Astrocyte (in vitro differentiated cells and primary cell): ENCODE measurements around the gene TEX2.

Experiments
- CTCF ChIP-seq: IDR thresholded peaks from 2 replicates; pipeline ENCODE4 v1.5.1; 2011; ENCODE audit warnings: low read depth, mild to moderate bottlenecking, inconsistent platforms, low read length, moderate library complexity; ENCODE audit not compliant: insufficient read depth
- EZH2 ChIP-seq: IDR thresholded peaks from 2 replicates; pipeline ENCODE4 v1.6.1; 2012; ENCODE audit warnings: mild to moderate bottlenecking, low read length, inconsistent platforms; ENCODE audit not compliant: insufficient read depth

GRCh38 chr17:64259426-64259825 is 3.6 kb downstream of the TEX2 start:
- no peak for TF ChIP-seq CTCF
- TF ChIP-seq EZH2: no peak
